Fibroblast of villous mesenchyme (primary cell): ENCODE measurements around the gene CPLX3. TPM values are rescaled to one million over a fixed set of nuclear protein-coding genes. Genes with fewer than 3 reads are reported as not detected.

Source experiments
- DNase-seq: peaks from one replicate; pipeline ENCODE4 v3.0.0-alpha.2; 2010; ENCODE audit warnings: low read depth
- H3K4me3 ChIP-seq: 2 replicates; pipeline ENCODE4 v1.5.1; 2011; ENCODE audit warnings: low read depth, mild to moderate bottlenecking, low read length
- total RNA-seq: library from RNA; depleted of rRNA; stranded (reverse); fragments of >200 nt; gene quantifications from 2 replicates; pipeline ENCODE4 v1.2.3, GENCODE V29; 2012
- TF ChIP-seq, protein P1 (sequence below): IDR thresholded peaks from 2 replicates; pipeline ENCODE4 v1.5.1; 2012; ENCODE audit warnings: low read depth, mild to moderate bottlenecking, low read length; ENCODE audit not compliant: insufficient read depth

The CPLX3 gene
- total RNA-seq, 1 donor, result not detected

DNA sequence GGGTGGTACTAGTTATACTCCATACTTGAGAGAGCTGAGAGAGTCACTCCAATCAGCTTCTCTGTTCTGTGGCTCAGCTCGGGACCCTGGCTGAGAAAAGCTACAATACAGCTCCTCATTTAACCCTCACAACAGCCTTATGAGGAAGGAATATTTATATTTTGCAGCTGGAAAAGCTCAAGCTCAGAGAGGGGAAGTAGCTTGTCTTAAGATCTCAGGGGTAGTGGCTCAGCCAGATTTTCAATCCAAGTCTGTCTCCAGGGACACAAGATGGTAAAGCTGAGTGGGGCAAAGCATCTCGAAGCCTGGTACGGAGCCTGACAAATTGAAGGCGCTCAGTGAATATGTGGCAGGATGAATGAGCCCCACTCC lies 31.9 kb downstream of the CPLX3 start:
- TF ChIP-seq, protein P1, sequence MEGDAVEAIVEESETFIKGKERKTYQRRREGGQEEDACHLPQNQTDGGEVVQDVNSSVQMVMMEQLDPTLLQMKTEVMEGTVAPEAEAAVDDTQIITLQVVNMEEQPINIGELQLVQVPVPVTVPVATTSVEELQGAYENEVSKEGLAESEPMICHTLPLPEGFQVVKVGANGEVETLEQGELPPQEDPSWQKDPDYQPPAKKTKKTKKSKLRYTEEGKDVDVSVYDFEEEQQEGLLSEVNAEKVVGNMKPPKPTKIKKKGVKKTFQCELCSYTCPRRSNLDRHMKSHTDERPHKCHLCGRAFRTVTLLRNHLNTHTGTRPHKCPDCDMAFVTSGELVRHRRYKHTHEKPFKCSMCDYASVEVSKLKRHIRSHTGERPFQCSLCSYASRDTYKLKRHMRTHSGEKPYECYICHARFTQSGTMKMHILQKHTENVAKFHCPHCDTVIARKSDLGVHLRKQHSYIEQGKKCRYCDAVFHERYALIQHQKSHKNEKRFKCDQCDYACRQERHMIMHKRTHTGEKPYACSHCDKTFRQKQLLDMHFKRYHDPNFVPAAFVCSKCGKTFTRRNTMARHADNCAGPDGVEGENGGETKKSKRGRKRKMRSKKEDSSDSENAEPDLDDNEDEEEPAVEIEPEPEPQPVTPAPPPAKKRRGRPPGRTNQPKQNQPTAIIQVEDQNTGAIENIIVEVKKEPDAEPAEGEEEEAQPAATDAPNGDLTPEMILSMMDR, result no peak
- DNase-seq, result no peak
- no peak overlapping the region for H3K4me3 ChIP-seq

DNA sequence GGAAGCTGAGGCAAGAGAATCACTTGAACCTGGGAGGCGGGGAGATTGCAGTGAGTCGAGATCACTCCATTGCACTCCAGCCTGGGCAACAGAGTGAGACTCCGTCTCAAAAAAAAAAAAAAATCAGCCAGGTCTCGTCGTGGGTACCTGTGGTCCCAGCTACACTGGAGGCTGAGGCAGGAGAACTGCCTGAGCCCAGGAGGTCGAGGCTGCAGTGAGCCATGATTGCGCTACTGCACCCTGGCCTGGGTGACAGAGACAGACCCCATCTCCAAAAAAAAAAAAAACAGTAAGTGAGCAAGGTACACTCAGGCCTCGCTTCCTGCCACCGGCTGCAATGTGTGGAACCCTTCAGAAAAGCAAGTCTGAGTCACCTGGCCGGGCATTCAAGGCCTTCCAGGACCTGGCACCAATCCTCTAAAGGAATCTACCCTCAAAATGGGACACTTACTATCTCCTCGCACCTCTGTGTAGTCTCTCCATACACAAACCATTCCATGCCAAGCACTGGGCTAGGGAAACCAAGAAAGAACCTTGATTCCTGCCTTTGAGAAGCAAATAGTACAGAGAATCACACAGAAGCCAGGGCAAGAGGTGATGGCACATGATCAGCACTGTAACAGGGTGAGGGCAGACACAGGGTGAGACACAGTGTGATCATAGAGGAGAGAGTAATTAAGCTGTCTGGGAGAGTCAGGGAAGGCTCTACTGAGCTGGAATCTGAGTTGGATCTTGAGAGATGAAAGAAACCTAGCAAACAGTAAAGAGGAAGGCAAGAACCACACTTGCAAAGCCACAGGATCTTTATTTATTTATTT lies 37.0 kb downstream of the CPLX3 start:
- no peak overlapping the region for H3K4me3 ChIP-seq
- no peak for DNase-seq
- TF ChIP-seq, protein P1, result no peak

DNA sequence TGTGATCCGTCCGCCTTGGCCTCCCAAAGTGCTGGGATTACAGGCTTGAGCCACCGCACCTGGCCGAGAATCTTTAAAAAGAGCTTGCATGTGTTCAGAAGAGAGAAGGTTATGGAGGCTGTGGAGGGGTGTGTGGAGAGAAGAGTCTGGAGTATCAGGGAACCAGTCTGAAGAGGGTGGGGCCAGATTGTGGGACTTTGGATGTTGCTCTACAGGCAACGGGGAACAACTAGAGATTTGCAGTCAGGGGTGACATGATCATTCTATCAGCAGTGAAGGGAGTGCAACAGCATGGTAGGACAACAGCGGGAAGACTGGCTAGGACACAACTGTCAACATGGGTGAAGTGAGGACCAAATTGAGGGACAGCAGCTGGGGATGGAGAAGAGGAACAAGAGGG lies 37.9 kb downstream of the CPLX3 start:
- DNase-seq, result no peak
- H3K4me3 ChIP-seq, result no peak overlapping the region
- TF ChIP-seq, protein P1, result no peak

DNA sequence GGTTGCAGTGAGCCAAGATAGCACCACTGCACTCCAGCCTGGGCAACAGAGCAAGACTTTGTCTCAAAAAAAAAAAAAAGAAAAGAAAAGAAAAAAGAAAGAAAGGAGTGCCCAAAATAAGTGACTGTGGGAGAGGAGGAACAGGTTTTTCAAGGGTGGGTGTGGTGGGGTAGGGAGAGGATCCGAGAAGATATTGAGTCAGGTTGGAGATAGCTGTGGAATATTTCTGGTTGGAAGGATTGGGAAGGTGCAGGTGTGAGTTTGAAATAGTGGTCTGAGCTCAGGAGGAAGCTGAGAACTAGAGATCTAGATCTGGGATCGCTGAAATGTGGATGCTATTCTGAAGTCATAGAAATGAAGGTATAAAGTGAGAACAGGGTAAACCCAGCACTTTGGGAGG lies 38.9 kb downstream of the CPLX3 start:
- TF ChIP-seq, protein P1, result no peak
- no peak overlapping the region for H3K4me3 ChIP-seq
- no peak for DNase-seq

DNA sequence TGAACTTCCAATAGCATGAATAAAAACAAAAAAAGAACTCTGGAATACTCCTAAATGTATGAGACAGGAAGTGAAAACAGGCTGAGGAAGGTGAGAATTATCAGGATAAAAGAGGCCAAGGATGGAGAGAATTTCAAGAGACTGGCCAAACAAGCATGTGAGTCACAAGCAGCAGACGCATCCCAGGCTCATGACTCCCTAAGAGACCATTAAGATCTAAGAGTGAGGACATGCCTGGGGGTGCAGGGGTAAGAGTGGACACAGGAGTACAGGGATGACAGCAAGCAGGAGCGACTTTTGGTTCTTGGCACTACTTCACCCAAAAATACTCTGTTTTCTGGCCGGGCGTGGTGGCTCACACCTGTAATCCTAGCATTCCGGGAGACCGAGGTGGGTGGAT lies 39.7 kb downstream of the CPLX3 start:
- H3K4me3 ChIP-seq, result no peak overlapping the region
- TF ChIP-seq, protein P1, result no peak
- peak; percentile 80 for DNase-seq

DNA sequence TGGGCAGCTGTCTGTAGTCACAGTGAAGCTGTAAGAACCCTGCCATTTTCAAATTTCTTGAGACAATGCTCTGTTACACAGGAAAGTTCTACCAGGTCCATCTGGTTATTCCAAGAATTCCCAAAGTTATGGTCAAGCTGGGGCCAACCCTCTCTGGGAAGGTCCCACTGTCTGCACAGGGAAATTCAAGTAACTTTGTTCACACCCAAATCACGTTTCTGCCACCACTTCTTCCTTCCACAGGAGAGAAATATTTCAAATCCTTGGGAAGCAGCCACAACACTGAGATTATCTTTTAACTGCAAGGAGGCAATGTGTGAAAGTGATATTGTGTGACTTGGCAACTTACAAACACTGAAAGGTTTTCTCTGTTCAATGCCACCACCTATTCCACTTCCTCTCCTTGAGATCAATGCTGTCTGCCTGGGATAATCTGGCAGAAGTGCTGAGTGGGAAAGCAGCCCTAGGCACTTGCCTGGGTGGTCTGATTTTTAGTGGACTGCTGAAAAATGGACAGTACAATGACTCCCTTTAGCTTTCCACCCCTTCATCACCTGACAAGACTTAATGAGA lies 41.1 kb downstream of the CPLX3 start:
- DNase-seq, result no peak
- TF ChIP-seq, protein P1, result no peak
- H3K4me3 ChIP-seq, result no peak overlapping the region
